Measurements from ENCODE around the gene ITGBL1.

Gene ITGBL1

DNA sequence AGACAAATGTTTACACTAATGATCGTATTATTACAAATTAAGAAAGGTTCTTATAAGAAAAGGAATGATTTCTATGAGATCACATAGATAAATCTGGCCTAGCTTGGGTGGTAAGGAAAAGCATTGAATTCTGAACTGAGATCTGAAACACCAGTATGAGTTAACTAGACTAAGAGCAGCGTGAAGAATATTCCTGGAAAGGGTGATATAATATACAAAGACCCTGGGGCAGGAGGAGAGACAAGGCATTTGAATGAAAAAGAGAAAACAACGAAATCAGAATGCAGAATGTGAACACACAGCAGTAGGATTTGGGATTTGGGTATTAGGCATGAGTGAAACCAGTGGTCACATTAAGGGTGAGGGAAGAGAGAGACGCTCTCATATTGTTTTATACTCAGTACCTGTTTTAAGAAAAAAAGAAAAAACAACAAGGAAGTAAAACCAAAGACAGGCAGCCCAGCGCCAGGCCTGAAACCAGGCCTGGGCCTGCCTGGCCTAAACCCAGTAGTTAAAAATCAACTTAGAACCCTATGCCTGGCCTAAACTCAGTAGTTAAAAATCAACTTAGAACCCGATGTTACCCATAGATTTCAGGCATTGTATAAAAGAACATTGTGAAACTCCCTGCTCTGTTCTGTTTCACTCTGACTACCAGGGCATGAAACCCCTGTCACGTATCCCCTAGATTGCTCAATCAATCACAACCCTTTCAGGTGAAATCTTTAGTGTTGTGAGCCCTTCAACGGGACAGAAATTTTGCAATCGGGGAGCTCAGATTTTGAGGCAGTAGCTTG lies 287.1 kb downstream of the ITGBL1 start:
- DNase-seq, result no peak

DNA sequence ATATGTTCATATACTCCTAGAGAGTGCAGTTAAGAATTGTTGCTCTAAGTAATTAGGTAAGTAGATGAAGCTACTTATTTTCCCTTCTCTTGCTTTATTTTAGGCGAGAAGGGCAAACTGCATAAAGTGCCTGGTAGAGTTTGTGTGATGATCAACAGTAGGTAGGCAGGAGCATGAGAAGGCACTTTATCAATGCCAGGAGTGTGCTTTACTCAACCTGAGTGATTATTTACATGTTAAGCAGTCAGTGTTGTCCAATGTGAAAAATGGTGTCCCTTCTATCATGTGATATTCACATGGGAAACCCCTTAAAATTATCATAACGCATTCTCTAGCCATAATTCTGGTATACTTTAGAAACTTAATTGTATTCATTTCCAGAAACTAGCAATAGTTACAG lies 294.0 kb downstream of the ITGBL1 start:
- DNase-seq, result no peak

DNA sequence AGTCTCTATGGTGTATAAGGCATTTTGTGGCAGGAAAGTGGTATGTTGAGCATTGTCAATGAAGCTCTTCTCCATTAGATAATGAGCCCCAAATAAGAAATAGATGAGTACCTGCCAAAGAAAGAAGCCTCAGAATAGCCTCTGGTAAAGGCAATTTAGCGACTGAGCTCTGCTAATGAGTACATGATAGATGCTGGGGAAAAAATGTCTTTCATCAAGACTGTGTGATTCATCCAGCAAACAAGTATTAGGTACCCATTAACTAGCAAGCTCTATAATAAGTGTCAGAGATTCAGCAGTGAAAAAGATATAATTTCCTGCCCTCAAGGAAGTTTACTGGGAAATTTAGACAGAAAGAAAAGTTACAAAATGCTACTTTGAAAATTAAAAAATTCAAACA lies 294.6 kb downstream of the ITGBL1 start:
- DNase-seq, result no peak

DNA sequence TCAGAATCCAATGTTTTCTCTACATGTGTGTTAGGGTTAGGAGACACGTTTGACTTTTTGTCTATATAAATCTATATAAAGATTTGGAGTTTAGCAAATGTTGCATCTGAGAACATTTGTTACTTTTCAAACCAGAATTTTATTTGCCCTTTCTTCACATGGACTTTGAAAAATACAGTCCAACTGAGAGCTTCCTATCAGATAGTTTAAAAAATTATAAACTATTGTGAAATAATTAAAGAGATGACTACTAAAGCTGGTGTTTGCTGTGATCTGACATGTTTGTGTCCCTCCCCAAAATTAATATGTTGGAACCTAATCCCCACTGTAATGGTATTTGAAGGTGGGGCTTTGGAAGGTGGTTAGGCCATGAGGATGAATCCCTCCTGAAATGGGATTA lies 297.1 kb downstream of the ITGBL1 start:
- no peak for DNase-seq

DNA sequence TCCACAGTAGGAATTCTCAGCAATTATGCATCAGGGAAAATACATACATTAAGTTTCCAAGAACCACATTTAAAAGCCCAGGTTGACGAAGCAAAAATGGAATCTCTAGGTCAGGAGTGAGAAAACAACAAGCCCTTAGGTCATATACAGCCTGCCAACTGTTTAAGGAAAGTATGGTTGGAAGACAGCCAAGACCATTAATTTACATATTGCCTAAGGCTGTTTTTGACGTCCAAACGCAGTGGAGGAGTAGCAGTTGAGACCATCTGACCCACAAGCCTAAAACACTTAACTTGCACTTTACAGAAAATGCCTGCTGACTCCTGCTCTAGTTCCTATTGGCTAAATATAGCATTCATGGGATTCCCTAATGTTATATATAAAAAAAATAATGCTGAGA lies 299.0 kb downstream of the ITGBL1 start:
- DNase-seq, result no peak

DNA sequence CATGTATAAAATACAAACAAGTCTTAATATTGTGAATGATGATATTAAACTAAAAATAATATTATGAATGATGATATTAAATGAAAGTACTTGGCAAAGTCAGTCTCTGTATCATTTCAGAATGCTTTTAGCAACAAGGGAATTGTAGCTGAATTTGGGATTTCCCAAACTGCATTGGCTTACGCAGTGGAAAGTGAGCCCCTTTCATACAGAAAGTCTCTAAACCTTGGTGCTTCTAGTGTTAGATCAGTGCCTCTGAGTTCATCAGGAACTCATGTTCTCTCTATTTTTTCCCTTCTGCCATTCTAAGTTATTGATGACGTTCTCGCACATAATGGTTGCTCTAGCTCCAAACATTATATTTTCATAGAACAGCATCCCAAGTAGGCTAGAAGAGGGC lies 300.0 kb downstream of the ITGBL1 start:
- DNase-seq, result no peak

DNA sequence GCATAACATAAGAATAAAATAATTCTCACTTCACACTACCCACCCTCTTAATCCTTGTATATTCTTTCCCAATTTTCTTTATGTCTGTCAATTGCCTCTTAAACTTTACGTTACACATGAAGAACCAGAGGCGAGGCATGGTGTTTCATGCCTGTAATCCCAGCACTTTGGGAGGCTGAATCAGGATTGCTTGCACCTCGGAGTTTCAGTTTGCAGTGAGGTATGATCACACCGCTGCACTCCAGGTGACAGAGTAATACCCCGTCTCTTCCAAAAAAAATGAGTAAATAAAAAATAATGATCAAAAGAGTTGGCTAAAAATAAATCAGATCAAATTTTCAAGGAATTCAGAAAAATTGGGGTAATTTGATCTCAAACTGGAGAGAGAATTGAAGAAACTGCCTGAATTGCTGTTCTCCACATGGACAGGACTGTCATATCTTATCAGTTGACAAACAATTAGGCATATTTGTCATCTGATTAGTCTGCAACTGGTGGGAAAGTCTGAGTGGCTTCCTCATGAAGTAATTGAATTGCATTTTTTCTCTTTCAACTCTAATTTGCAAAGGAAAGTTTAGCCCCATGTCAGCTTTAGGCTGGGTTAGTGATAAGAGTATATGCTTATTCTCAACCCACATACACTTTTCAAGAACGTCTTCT lies 302.9 kb downstream of the ITGBL1 start:
- DNase-seq, result no peak

DNA sequence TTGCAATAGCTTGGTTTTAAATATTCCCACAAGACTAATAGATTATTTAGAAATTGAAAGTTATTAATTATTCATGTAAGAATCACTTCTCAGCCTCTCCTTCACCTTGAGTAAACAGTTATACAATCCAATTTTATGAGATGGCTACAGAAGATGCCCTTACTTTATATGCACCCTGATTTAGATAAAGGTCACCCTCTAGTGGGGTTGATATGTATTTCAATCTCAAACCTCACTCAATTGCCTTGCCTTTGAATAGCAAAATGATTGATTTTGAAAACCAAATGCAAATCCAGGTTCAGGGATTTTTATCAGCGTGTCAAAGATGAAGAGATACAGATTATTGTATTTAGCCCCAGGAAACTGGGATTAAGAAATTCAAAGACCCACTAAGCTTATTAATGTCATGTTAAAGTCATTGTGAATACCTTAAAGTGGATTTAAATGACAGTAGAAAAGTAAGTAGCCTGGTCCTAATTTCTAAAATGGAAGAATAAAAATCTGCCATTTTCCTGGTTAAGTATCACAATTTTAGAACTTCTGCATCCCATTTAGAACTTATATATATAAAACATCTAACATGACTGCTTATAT lies 305.1 kb downstream of the ITGBL1 start:
- DNase-seq, result no peak

DNA sequence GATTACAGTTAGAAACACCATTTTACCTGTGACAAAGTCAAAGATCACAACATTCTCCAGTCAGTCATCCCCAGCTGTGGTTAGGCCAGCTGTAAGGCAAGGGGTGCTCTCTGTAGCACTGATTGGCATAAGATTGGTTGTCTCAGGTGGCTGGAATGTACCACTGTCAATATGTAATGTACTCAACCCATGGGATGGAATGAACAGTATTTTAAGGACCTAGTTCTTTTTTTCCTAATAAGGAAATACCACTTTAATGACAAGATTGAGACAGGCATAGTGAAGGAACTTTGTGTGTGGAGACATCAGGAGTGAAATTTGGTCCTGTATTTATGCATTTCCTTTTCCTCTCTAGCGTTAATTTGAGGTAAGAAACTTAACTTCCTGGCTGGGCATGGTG lies 310.7 kb downstream of the ITGBL1 start:
- DNase-seq, result no peak
